ENCODE data around the gene GPR149. TPM values are rescaled to one million over a fixed set of nuclear protein-coding genes. Genes with fewer than 3 reads are reported as not detected.

The GPR149 gene
- total RNA-seq, 1 experiment from 2014 or later = not detected

DNA sequence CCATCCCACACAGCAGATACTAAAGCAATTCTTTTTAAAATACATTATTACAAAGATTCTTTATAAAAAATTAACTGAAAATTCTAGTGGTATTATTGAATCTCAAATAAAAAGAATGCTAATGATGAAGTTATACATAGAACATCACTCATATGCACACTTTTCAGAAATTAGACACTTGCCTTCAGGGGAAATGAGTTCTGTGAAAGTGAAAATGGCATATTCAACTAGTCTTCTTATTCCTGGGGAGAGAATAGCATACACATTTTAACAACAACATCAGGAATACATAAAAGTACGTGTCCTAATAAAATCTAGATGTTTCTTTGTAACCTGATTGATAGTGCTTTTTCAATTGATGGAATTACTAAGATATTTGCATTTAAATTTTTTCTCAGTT, 68.9 kb downstream of the GPR149 start:
- Histone ChIP-seq H2AFZ (ENCODE audit: low read depth, low read length, poor library complexity, severe bottlenecking) (peak overlapping the region; percentile 26), H3K79me2 (ENCODE audit: insufficient read depth, low read length) (no peaks in the 10 kb centered on the region), H3K9me2 (ENCODE audit: insufficient read depth) (no peaks in the 10 kb centered on the region), H3K9ac (ENCODE audit: low read length) (no peak overlapping the region), H4K20me1 (ENCODE audit: insufficient read depth) (no peaks in the 10 kb centered on the region), H3K36me3 (ENCODE audit: control insufficient read depth in 1 of 2, insufficient read depth in 2 of 2, low read length in 2 of 2) (no peaks in the 10 kb centered on the region), H3K4me3 (replicated peaks in 1 of 2; ENCODE audit: low read depth in 1 of 2, low read length in 2 of 2) (no peak overlapping the region), H3K27me3 (ENCODE audit: insufficient read depth, low read length) (no peaks in the 10 kb centered on the region), H3K4me1 (ENCODE audit: control insufficient read depth in 1 of 2, insufficient read depth in 2 of 2, low read length in 2 of 2) (peaks cover 0 to 12% of the 10 kb centered on the region in 2 experiments; a peak in 2 of 4 replicates), H3K27ac (ENCODE audit: low read depth, low read length) (no peak overlapping the region), H3K9me3 (ENCODE audit: control insufficient read depth in 1 of 2, insufficient read depth in 1 of 2, low read depth in 1 of 2, low read length in 2 of 2) (peaks cover 0 to 6% of the 10 kb centered on the region in 2 experiments; a peak in 1 of 4 replicates), H3K4me2 (ENCODE audit: low read length) (no peak overlapping the region)
- DNase-seq (ENCODE audit: low read depth, low spot score) (no peak), ATAC-seq (no peak)
- ChIA-PET POLR2A (no interaction called here), RAD21 (ENCODE audit: low non-redundant PET in 1 of 2, low total read pairs in 2 of 2, uncharacterized antibody in 2 of 2, unreplicated experiment in 2 of 2) (no interaction called here), CTCF (no interaction called here)
- TF ChIP-seq CEBPB (IDR thresholded peaks at IDR 0.05; ENCODE audit: low read depth) (no peak), POLR2A (IDR thresholded peaks at IDR 0.05; ENCODE audit: borderline replicate concordance, extremely low read depth, insufficient read depth, insufficient read length) (no peak), JUND (IDR thresholded peaks at IDR 0.05) (no peak), ELF1 (IDR thresholded peaks at IDR 0.05; ENCODE audit: borderline replicate concordance, low read depth) (no peak), EZH2phosphoT487 (IDR thresholded peaks at IDR 0.05; ENCODE audit: borderline replicate concordance) (no peak)
- TF ChIP-seq, protein P1, sequence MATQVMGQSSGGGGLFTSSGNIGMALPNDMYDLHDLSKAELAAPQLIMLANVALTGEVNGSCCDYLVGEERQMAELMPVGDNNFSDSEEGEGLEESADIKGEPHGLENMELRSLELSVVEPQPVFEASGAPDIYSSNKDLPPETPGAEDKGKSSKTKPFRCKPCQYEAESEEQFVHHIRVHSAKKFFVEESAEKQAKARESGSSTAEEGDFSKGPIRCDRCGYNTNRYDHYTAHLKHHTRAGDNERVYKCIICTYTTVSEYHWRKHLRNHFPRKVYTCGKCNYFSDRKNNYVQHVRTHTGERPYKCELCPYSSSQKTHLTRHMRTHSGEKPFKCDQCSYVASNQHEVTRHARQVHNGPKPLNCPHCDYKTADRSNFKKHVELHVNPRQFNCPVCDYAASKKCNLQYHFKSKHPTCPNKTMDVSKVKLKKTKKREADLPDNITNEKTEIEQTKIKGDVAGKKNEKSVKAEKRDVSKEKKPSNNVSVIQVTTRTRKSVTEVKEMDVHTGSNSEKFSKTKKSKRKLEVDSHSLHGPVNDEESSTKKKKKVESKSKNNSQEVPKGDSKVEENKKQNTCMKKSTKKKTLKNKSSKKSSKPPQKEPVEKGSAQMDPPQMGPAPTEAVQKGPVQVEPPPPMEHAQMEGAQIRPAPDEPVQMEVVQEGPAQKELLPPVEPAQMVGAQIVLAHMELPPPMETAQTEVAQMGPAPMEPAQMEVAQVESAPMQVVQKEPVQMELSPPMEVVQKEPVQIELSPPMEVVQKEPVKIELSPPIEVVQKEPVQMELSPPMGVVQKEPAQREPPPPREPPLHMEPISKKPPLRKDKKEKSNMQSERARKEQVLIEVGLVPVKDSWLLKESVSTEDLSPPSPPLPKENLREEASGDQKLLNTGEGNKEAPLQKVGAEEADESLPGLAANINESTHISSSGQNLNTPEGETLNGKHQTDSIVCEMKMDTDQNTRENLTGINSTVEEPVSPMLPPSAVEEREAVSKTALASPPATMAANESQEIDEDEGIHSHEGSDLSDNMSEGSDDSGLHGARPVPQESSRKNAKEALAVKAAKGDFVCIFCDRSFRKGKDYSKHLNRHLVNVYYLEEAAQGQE (IDR thresholded peaks at IDR 0.05; ENCODE audit: low read depth) = no peak
- TF ChIP-seq, protein P2, sequence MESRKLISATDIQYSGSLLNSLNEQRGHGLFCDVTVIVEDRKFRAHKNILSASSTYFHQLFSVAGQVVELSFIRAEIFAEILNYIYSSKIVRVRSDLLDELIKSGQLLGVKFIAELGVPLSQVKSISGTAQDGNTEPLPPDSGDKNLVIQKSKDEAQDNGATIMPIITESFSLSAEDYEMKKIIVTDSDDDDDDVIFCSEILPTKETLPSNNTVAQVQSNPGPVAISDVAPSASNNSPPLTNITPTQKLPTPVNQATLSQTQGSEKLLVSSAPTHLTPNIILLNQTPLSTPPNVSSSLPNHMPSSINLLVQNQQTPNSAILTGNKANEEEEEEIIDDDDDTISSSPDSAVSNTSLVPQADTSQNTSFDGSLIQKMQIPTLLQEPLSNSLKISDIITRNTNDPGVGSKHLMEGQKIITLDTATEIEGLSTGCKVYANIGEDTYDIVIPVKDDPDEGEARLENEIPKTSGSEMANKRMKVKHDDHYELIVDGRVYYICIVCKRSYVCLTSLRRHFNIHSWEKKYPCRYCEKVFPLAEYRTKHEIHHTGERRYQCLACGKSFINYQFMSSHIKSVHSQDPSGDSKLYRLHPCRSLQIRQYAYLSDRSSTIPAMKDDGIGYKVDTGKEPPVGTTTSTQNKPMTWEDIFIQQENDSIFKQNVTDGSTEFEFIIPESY (IDR thresholded peaks at IDR 0.05; ENCODE audit: extremely low read depth, insufficient replicate concordance, low read length) = no peak
- TF ChIP-seq, protein P3, sequence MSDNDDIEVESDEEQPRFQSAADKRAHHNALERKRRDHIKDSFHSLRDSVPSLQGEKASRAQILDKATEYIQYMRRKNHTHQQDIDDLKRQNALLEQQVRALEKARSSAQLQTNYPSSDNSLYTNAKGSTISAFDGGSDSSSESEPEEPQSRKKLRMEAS (IDR thresholded peaks at IDR 0.05) = no peak
- BruUV-seq (replicated peaks) = no TSS peak
- intact Hi-C loops (cut with micrococcal nuclease) = no loop called here
